Measurements from ENCODE around the gene LTN1. TPM values are rescaled to one million over a fixed set of nuclear protein-coding genes. Genes with fewer than 3 reads are reported as not detected.

The LTN1 gene
- total RNA-seq, 1 donor from 2014 or later: 22.0 TPM

DNA sequence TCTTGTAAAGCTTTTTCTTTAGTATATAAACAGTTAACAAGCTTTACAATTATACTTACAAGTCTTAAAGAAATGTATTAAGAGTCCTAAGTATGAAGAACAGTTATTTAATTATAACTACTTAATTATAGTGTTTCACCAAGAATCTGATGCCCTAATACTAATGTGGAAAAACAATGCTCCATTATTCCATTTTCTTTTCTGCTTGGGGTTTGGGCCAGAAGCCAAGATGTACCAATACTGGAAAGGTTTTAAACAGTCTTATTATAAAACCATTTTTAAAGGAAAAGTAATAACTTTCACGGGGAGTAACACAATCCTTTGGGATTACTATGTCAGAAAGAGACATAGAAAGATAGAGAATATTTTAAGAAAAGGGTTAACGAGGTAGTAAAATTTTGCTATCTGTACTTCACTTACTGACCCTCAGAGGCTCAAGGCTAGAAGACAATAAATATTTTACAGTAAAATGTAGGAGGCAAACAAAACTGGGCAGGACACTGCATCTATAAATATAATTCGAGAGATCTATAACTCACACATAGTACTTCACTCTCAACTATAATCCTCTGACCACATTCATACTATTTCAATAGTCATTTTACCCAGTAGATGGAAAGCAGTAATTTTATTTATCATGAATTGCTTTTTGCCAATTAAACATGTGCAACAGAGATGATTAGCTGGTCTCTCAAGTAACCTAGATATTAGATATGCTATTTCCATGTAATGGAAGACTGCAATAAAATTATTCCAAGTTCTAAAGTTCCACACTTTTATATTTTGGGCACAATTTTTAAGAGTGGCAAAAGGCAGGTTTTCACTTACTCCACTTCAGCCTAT lies 63.9 kb downstream of the LTN1 start:
- H3K36me3 Mint-ChIP-seq (ENCODE audit: low read depth): peaks cover 17% of the 10 kb centered on the region
- TF ChIP-seq CTCF (IDR thresholded peaks at IDR 0.05): no peak
- DNase-seq (ENCODE audit: low spot score): no peak
- no peaks in the 10 kb centered on the region for H3K9me3 Mint-ChIP-seq (ENCODE audit: low read depth)
- no peak overlapping the region for H3K27ac Mint-ChIP-seq (ENCODE audit: unreplicated experiment)
- H3K4me1 Mint-ChIP-seq (ENCODE audit: low read depth): no peaks in the 10 kb centered on the region
- no peak overlapping the region for H3K4me3 Mint-ChIP-seq (ENCODE audit: unreplicated experiment)
- H3K27me3 Mint-ChIP-seq (ENCODE audit: low read depth): no peaks in the 10 kb centered on the region

GRCh38 chr21:28927130-28927529 lies 65.5 kb downstream of the LTN1 start:
- no peaks in the 10 kb centered on the region for H3K4me1 Mint-ChIP-seq (ENCODE audit: low read depth)
- no peak for DNase-seq (ENCODE audit: low spot score)
- TF ChIP-seq CTCF (IDR thresholded peaks at IDR 0.05): no peak
- H3K27me3 Mint-ChIP-seq (ENCODE audit: low read depth): no peaks in the 10 kb centered on the region
- H3K4me3 Mint-ChIP-seq (ENCODE audit: unreplicated experiment): no peak overlapping the region
- no peak overlapping the region for H3K27ac Mint-ChIP-seq (ENCODE audit: unreplicated experiment)
- H3K36me3 Mint-ChIP-seq (ENCODE audit: low read depth): peaks cover 12% of the 10 kb centered on the region
- no peaks in the 10 kb centered on the region for H3K9me3 Mint-ChIP-seq (ENCODE audit: low read depth)

DNA sequence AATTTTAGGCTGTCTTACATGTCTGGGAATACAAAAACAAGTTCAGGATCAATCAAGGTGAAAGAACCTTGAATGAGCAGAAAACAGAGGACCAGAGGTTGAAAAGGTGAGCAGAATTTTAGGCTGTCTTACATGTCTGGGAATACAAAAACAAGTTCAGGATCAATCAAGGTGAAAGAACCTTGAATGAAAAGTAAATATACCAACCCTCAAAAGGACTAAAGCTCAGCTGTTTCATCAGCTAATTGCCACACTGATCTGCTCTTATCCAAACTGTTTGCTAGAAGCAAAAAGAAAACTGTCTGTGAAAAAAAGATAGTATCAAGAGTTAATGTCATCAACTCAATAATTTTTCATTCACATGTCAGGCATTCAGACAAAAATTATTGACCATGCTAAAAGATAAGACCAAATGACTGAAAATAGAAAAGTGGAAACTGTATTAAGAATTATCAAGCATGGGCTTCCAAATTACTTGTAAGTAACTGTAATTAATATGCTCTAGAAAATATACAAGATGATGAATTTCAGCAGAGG lies 69.2 kb downstream of the LTN1 start:
- H3K4me3 Mint-ChIP-seq (ENCODE audit: unreplicated experiment): no peak overlapping the region
- DNase-seq (ENCODE audit: low spot score): no peak
- no peaks in the 10 kb centered on the region for H3K4me1 Mint-ChIP-seq (ENCODE audit: low read depth)
- peaks cover 9% of the 10 kb centered on the region for H3K36me3 Mint-ChIP-seq (ENCODE audit: low read depth)
- no peak overlapping the region for H3K27ac Mint-ChIP-seq (ENCODE audit: unreplicated experiment)
- TF ChIP-seq CTCF (IDR thresholded peaks at IDR 0.05): no peak
- no peaks in the 10 kb centered on the region for H3K9me3 Mint-ChIP-seq (ENCODE audit: low read depth)
- H3K27me3 Mint-ChIP-seq (ENCODE audit: low read depth): no peaks in the 10 kb centered on the region

GRCh38 chr21:28922368-28922767 lies 70.3 kb downstream of the LTN1 start:
- no peak for DNase-seq (ENCODE audit: low spot score)
- Mint-ChIP-seq H3K4me3 (ENCODE audit: unreplicated experiment) (no peak overlapping the region), H3K27ac (ENCODE audit: unreplicated experiment) (no peak overlapping the region), H3K36me3 (ENCODE audit: low read depth) (peaks cover 14% of the 10 kb centered on the region), H3K4me1 (ENCODE audit: low read depth) (no peaks in the 10 kb centered on the region), H3K27me3 (ENCODE audit: low read depth) (no peaks in the 10 kb centered on the region), H3K9me3 (ENCODE audit: low read depth) (no peaks in the 10 kb centered on the region)
- TF ChIP-seq CTCF (IDR thresholded peaks at IDR 0.05): no peak

DNA sequence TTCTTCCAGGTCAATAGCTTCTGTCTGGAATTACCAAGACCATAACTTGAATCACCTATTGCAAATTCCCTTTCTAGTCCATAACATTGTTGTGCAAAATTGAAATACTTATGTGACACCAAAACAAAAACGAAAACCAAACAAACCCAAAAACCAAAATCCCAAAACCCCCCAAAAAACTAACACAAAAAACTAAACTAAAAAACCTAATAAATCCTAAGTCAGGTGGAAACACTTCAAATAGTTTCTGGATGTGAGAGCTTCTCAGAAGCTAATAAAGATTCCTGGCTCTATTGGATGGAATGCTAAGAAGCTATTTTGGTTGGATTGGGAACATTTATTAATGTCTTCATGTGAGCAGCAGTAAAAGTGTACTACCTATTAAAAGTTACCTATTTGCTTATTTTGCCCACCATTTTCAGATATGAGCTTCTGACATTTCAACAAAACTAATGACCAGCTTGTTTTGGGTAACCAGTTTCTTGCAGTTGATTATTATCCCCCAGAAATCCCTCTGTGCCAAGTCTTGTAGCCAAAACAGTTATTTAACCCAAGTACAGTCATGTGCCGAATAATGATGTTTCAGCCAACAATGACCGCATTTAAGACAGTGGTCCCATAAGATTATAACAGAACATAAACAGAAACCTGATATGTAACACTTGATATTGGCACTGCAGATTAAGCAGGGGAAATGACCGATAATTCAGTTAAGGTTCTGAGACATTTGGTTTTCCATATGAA lies 76.4 kb downstream of the LTN1 start:
- no peak for DNase-seq (ENCODE audit: low spot score)
- Mint-ChIP-seq H3K9me3 (ENCODE audit: low read depth) (no peaks in the 10 kb centered on the region), H3K4me3 (ENCODE audit: unreplicated experiment) (no peak overlapping the region), H3K27ac (ENCODE audit: unreplicated experiment) (no peak overlapping the region), H3K36me3 (ENCODE audit: low read depth) (peaks cover 7% of the 10 kb centered on the region), H3K27me3 (ENCODE audit: low read depth) (no peaks in the 10 kb centered on the region), H3K4me1 (ENCODE audit: low read depth) (peaks cover 7% of the 10 kb centered on the region)
- no peak for TF ChIP-seq CTCF (IDR thresholded peaks at IDR 0.05)
